GM19372 (cell line): ENCODE data around the gene OR4C45.
"Not testable (repeated sequence)": the region's sequence is repeated elsewhere in the genome, so short reads cannot be mapped to it uniquely, and the experiment has no call there.

Experiments
- ATAC-seq: cut with Tn5 transposase; IDR thresholded peaks from one replicate; pipeline ENCODE4 v1.9.1; 2021; ENCODE audit warnings: mild to moderate bottlenecking, low read depth, moderate library complexity; ENCODE audit not compliant: unreplicated experiment

The OR4C45 gene

DNA sequence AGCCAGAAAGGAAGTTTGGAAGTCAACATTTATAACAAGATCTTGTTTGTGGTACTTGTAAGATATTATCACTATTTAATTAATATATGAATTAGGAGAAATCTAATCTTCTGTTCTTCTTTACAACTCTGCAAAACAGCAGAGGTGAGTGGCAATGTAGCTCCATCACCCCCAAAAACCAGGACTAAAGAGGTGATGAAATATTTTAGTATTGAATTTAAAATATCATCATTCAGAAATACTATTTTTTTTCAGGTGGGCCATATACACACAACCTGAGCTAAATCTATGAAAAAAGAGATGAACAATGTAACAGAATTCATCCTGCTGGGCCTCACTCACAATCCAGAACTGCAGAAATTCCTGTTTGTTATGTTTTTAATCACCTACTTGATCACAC lies at the start of gene OR4C45:
TSS of gene OR4C45 (plus strand) at position 301 of the 400 bp plus-strand sequence.
- no peak for ATAC-seq

DNA sequence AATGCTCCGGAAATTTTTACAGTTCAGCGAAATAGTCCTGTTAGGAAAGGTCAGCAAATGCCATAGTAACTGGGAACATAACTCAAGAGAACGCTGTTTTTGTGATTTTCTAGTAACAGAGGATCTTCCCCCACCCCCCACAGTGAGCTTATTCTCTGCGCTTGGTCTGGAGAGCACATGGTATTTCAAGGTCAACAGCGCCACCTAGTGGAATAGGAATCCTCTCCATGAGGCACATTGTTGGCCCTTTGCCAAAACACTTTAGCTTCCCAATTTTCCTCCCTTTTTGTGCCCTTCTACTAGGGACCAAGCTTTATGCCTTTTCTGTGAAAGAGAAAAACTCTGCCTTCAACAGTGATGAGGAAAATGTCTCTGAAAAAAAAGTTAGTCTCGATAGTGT lies 37.1 kb upstream of the OR4C45 start:
- no peak for ATAC-seq

DNA sequence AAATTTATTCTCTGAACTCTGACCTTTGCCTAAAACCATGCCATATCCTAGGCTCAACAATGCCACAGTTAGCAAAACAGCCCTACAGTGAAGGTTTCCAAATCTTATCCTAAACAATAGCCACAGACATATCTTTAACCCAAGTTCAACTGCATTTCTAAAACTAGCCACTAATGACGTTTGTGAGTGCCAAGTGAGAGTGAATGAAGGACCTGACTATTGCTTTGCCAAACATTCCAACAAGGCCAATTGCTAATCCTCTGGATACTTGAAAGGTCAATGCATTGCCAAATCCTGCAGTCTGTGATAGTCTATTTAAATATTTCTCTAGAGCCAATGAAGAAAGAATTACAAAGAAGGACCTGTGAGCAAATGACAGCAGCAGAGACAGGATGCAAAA lies 2.5 kb upstream of the OR4C45 start:
- no peak for ATAC-seq

DNA sequence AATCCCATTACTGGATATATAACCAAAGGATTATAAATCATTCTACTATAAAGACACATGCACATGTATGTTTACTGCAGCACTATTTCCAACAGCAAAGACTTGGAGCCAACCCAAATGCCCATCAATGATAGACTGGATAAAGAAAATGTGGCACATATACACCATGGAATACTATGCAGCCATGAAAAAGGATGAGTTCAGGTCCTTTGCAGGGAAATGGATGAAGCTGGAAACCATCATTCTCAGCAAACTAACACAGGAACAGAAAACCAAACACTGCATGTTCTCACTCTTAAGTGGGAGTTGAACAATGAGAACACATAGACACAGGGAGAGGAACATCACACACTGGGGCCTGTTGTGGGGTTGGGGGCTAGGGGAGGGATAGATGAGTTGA lies 3.6 kb downstream of the OR4C45 start:
- ATAC-seq, result not testable (repeated sequence)

DNA sequence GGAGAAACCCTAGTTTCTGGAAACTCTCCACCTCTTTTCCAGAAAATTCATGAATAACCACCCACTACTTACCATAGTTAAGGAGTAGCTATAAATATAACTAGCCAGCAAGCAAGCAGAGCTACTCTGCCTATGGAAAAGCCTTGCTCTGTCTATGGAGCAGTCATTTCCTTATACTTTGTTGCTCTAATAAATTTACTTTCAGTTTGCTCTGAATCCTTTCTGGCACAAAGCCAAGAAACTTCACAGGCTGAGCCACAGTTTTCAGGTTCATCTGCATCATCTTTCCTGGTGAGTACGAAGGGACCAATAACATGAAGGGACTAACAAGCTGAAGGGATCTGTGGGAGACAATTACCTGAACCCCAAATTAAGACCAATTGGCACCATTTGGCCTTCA lies 4.6 kb downstream of the OR4C45 start:
- ATAC-seq, result no peak

DNA sequence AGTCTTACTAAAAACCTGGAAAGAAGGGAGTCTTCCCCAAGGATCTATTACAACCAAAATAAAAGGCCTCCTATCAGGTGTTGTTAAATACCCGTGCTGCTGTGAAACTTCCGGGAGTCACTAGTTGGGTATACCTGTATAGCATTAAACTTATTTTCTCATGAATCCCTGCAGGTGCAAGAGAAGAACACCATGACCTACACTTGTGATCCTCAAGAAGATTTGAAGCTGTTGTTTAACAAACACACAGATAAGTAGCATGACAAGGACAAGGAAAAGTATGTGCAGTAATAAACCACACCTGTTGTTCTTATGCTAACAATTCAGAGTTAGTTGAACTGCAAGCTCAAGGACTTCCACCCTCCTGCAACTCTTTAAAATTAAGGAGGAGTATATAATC lies 12.0 kb downstream of the OR4C45 start:
- no peak for ATAC-seq

DNA sequence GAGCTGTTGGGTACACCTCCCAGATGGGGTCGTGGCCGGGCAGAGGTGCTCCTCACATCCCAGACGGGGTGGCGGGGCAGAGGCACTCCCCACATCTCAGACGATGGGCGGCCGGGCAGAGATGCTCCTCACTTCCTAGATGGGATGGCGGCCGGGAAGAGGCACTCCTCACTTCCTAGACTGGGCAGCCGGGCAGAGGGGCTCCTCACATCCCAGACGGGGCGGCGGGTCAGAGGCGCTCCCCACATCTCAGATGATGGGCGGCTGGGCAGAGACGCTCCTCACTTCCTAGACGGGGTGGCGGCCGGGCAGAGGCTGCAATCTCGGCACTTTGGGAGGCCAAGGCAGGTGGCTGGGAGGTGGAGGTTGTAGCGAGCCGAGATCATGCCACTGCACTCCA lies 30.4 kb downstream of the OR4C45 start:
- ATAC-seq, result not testable (repeated sequence)

DNA sequence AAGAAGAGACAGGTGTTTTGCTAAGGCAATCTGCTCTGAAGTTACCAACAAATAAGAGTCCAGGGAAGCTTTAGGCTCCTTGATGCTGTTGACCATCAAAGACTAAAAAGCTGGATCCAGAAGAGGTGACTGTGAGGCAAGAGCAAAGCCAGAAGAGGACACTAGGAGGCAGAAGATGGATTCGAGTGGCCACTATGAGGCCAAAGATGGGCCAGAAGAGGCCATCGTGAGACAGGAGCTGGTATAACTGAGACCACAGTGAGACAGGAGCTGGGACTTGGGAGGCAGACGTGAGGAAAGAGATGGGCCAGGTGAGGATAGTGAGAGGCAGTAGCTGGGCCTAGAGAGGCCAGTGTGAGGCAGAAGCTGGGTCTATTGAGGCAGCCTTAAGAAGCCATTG lies 37.7 kb downstream of the OR4C45 start:
- no peak for ATAC-seq

DNA sequence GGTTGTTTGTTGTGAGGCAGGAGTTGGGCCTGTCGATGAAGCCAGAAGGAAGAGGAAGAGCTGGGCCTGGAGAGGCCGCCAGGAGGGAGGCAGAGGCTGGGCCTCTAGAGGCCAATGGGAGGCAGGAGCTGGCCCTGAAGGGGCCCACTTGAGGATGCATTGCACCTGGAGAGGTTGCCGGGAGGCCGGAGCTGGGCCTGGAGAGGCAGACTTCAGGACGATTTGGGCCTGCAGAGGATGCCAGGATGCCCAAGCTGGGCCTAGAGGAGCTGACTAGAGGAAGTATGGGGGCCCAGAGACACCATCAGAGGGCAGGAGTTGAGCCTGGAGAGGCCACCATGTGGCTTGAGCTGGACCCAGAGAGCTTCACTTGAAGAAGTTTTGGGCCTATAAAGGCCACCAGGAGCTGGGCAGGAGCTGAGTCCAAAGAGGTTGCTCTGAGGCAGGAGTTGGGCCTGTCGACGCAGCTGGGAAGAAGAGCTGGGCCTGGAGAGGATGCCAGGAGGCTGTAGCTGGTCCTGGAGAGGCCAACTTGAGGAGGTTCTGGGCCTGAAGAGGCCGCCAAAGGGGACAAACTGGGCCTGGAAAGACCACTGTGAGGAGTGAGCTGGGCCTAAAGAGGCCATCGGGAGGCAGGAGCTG lies 39.0 kb downstream of the OR4C45 start:
- ATAC-seq, result no peak

DNA sequence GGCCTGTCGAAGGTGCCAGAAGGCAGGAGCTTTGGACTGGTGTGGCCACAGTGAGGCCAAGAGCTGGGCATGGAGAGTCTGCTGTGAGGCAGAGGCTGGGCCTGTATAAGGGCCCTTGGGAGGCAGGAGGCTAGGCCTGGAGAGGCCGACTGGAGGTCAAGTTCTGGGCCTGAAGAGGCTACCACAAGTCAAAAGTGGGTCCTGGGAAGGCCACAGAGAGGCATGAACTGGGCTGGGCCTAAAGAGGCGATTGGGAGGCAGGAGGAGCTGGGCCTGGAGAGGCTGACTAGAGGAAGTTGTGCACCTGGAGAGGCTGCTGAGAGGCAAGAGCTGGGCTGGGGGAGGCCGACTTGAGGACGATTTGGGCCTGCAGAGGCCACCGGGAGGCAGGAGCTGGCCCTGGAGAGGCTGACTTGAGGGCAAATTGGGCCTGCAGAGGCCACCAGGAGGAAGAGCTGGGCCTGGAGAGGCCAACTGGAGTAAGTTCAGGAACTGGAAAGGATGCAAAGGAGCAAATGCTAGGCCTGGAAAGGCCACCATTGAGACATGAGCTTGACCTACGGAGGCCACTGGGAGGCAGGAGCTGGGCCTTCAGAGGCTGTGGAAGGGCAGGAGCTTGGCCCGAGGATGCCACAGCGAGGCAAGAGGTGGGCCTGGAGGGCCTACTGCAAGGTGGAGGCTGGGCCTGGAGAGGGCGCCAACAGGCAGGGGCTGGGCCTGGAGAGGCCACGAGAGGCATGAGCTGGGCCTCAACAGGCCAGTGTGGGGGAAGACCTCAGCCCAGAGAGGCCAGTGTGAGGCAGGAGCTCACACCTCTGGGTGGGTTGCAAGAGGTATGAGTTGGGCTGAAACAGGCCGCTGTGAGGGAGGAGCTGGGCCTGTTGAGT lies 39.8 kb downstream of the OR4C45 start:
- no peak for ATAC-seq

DNA sequence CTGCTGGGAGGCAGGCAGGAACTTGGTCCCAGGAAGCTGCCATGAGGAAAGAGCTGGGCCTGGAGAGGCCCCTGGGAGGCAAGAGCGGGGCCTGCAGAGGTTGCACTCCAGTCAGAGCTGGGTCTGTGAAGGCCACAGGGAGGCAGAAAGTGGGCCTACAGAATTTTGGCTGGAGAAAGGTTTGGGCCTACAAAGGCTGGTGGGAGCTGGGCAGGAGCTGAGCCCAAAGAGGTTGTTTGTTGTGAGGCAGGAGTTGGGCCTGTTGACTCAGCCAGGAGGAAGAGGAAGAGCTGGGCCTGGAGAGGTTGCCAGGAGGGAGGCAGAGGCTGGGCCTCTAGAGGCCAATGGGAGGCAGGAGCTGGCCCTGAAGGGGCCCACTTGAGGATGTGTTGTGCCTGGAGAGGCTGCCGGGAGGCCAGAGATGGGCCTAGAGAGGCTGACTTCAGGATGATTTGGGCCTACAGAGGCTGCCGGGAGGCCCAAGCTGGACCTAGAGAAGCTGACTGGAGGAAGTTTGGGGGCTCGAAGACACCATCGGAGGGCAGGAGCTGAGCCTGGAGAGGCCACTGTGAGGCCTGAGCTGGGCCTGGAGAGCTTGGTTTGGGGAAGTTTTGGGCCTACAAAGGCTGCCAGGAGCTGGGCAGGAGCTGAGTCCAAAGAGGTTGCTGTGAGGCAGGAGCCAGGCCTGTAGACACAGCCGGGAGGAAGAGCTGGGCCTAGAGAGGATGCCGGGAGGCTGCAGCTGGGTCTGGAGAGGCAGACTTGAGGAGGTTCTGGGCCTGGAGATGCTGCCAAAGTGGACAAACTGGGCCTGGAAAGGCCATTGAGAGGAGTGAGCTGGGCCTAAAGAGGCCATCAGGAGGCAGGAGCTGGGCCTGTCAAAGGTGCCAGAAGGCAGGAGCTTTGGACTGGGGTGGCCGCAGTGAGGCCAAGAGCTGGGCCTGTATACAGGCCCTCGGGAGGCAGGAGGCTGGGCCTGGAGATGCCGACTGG lies 40.7 kb downstream of the OR4C45 start:
- ATAC-seq, result no peak

DNA sequence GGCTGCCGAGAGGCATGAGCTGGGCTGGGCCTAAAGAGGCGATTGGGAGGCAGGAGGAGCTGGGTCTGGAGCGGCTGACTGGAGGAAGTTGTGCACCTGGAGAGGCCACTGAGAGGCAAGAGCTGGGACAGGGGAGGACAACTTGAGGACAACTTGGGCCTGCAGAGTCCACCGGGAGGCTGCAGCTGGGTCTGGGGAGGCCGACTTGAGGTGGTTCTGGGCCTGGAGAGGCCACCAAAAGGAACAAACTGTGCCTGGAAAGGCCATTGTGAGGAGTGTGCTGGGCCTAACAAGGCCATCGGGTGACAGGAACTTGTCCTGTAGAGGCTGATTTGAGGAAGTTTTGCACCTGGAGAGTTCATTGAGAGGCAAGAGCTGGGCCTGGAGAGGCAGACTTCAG lies 41.5 kb downstream of the OR4C45 start:
- no peak for ATAC-seq

DNA sequence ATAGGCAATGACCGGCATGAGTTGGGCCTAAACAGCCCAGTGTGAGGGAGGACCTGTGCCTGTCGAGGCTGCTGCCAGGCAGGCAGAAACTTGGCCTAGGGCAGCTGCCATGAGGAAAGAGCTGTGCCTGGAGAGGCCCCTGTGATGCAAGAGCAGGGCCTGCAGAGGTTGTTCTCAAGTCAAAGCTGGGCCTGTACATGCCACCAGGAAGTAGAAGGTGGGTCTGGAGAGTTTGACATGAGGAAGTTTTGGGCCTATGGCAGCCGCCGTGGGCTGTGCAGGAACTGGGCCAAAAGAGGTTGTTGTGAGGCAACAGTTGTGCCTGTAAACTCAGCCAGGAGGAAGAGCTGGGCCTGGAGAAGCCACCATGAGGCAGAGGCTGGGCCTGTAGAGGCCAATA lies 43.2 kb downstream of the OR4C45 start:
- ATAC-seq, result no peak

DNA sequence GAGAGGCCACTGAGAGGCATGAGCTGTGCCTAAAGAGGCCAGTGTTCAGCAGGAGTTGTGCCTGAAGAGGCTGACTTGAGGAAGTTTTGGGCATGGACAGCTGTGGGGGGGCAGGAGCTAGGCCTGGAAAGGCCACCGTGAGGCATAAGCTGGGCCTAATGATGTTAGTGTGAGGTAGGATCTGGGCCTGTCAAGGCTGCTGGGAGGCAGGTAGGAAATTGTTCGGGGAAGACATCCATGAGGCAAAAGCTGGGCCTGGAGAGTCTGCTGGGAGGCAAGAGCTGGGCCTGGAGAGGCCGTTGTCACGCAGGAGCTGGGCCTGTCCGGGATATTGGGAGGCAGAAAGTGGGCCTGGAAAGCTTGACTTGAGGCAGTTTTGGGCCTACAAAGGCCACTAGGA lies 44.9 kb downstream of the OR4C45 start:
- no peak for ATAC-seq

DNA sequence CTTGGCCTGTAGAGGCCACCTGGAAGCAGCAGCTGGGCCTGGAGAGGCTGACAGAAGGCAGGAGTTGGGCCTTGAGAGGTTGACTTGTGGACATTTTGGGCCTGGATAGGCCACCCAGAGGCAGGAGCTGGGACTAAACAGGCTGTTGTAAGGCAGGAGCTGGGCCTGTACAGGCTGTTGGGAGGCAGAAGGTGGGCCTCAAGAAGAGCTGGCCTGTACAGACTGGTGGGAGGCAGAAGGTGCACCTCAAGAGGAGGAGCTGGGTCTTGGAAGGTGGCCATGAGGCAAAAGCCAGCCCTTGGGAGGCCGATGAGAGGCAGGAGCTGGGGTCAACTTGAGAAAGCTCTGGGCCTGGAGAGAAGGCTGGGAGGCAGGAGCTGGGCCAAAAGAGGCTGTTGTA lies 45.3 kb downstream of the OR4C45 start:
- no peak for ATAC-seq

DNA sequence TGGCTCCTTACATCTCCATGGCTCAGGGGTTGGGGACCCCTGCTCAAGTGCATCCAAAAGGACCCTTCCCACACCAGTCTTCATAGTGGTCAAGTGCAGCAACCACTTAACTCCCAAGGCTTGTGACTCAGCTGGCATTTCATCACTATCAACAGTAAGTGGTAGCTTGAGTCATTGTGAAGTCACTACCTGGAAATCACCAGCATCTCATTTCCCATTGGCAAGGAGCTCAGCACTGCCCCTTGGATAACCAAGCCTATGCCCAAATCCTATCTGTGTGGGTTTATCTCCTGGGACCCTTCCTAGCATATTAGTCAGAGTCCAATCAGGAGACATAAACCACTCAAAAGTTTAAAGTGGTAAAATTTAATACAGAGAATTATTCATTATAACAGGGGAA lies 46.3 kb downstream of the OR4C45 start:
- ATAC-seq, result not testable (repeated sequence)

DNA sequence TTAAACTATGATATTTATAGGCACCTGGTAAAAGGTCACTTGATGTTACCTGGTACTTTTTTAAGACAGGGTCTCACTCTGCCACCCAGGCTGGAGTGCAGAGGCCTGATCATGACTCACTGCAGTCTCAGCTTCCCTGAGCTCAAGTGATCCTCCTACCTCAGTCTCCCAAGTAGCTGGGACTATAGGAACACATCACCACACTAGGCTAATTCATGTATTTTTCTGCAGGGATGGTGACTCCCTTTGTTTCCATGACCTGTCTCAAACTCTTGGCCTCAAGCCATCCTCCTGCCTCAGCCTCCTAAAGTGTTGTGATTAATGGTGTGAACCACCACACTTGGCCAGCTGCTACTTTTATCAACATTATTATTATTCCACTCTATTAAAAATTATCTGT lies 47.6 kb downstream of the OR4C45 start:
- no peak for ATAC-seq
